T-cell (primary cell): ENCODE measurements around the gene ASXL1. TPM values are rescaled to one million over a fixed set of nuclear protein-coding genes. Genes with fewer than 3 reads are reported as not detected.
A peak's percentile ranks its signal among the peaks of the same experiment; 100 is the strongest.

Experiments
- ATAC-seq, 4 experiments: fragments of 200-7000 bp in 3 of 4; fragments of 150-1000 bp in 1 of 4; cut with Tn5 transposase; replicated peaks in 1 of 4; 1 replicate in 3 of 4; 2 replicates in 1 of 4; pipeline ENCODE4 v1.10.0; 2021; ENCODE audit warnings: moderate library complexity in 3 of 4, mild to moderate bottlenecking in 2 of 4, moderate number of reproducible peaks in 1 of 4
- CTCF ChIA-PET, 2 donors: fragments of 300-600 bp; sonication (Branson Sonifier 250); formaldehyde crosslinking; loops; one replicate each; lab custom pipeline; 2022; ENCODE audit warnings: antibody characterized with exemption in 2 of 2; lab: Charles Lee
- POLR2A ChIA-PET, 2 donors: fragments of 300-600 bp; sonication (Branson Sonifier 250); formaldehyde crosslinking; loops; one replicate each; lab custom pipeline; 2022; ENCODE audit warnings: antibody characterized with exemption in 2 of 2; lab: Charles Lee
- DNase-seq, 35 experiments: peaks; one replicate each; pipeline versions ENCODE4 v3.0.0 to v3.0.0-alpha.2; 2013 to 2023
- H3K27ac ChIP-seq: one replicate; pipeline ENCODE4 v1.5.1; 2013; ENCODE audit warnings: low read length
- H3K27me3 ChIP-seq, 2 experiments: replicated peaks in 1 of 2; 1 replicate in 1 of 2; 2 replicates in 1 of 2; pipeline versions ENCODE4 v1.6.1 to v1.7.0; 2013; ENCODE audit warnings: low read length in 1 of 2, mixed read lengths in 1 of 2; ENCODE audit not compliant: control insufficient read depth in 2 of 2, insufficient read depth in 2 of 2; ENCODE audit errors: extremely low read depth in 1 of 2
- H3K36me3 ChIP-seq, 2 donors: 1 replicate in 1 of 2; 2 replicates in 1 of 2; pipeline versions ENCODE4 v1.6.1 to v1.7.0; 2013; ENCODE audit warnings: low read length in 1 of 2; ENCODE audit not compliant: control insufficient read depth in 2 of 2, insufficient read depth in 1 of 2; ENCODE audit errors: extremely low read depth in 1 of 2
- H3K4me1 ChIP-seq, 2 experiments: 1 replicate in 1 of 2; 2 replicates in 1 of 2; pipeline versions ENCODE4 v1.6.1 to v1.7.0; 2013; ENCODE audit warnings: low read length in 2 of 2, mixed read lengths in 1 of 2; ENCODE audit not compliant: insufficient read depth in 2 of 2, control insufficient read depth in 1 of 2; ENCODE audit errors: extremely low read depth in 1 of 2
- H3K4me3 ChIP-seq, 2 donors: 1 replicate in 1 of 2; 2 replicates in 1 of 2; pipeline versions ENCODE4 v1.5.1 to v1.7.0; 2013; ENCODE audit warnings: mild to moderate bottlenecking in 2 of 2, low read length in 1 of 2, moderate library complexity in 1 of 2; ENCODE audit not compliant: control insufficient read depth in 1 of 2; ENCODE audit errors: extremely low read depth in 1 of 2
- H3K9me3 ChIP-seq: 2 replicates; pipeline ENCODE4 v1.7.0; 2013
- H3K27ac Mint-ChIP-seq, 2 donors: one replicate each; pipeline ENCODE4 v1.8.0; 2020 to 2021; ENCODE audit warnings: mild to moderate bottlenecking in 2 of 2, mixed read lengths in 2 of 2
- H3K27me3 Mint-ChIP-seq, 2 donors: one replicate each; pipeline ENCODE4 v1.8.0; 2021 to 2022; ENCODE audit warnings: mixed read lengths in 2 of 2
- H3K36me3 Mint-ChIP-seq: one replicate; pipeline ENCODE4 v1.8.0; 2021; ENCODE audit warnings: mixed read lengths
- H3K4me1 Mint-ChIP-seq, 3 donors: one replicate each; pipeline ENCODE4 v1.8.0; 2020 to 2022; ENCODE audit warnings: mixed read lengths in 3 of 3, mild to moderate bottlenecking in 1 of 3
- H3K4me3 Mint-ChIP-seq, 3 donors: one replicate each; pipeline ENCODE4 v1.8.0; 2020 to 2022; ENCODE audit warnings: mild to moderate bottlenecking in 3 of 3, mixed read lengths in 3 of 3, moderate library complexity in 3 of 3
- H3K9me3 Mint-ChIP-seq, 3 donors: one replicate each; pipeline ENCODE4 v1.8.0; 2020 to 2022; ENCODE audit warnings: mixed read lengths in 3 of 3
- WGBS: methylation state at CpG from one replicate; pipeline ENCODE4 v1.1.5; 2013; ENCODE audit warnings: missing lambda C conversion rate; ENCODE audit not compliant: insufficient coverage; 5-methylcytosine and 5-hydroxymethylcytosine counted together
- total RNA-seq, 35 experiments: library from RNA in 6 of 35; stranded (reverse) in 6 of 35; fragments of 120-200 nt in 1 of 35; gene quantifications; one replicate each; pipeline versions ENCODE4 v1.2.1 to v1.2.4 and lab custom pipeline; 2013 to 2026

Gene ASXL1
- total RNA-seq, 5 donors from 2014 or later (not counting 1 experiment from before 2014, with no cell fraction given): 122 to 204 (median 137) TPM

DNA sequence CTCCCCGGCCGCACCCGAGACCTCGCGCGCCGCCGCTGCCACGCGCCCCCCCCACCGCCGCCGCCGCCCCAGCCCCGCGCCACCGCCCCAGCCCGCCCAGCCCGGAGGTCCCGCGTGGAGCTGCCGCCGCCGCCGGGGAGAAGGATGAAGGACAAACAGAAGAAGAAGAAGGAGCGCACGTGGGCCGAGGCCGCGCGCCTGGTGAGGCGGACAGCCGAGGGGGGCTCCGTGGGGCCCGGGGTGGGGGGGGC lies 426 bp downstream of the ASXL1 start:
- peaks cover 0 to 3% of the 10 kb centered on the region in 2 donors for H3K36me3 ChIP-seq
- H3K4me1 ChIP-seq: peaks cover 22 to 41% of the 10 kb centered on the region in 2 experiments
- H3K4me3 ChIP-seq: peak overlapping the region in 1 of 2 donors; percentile 79

DNA sequence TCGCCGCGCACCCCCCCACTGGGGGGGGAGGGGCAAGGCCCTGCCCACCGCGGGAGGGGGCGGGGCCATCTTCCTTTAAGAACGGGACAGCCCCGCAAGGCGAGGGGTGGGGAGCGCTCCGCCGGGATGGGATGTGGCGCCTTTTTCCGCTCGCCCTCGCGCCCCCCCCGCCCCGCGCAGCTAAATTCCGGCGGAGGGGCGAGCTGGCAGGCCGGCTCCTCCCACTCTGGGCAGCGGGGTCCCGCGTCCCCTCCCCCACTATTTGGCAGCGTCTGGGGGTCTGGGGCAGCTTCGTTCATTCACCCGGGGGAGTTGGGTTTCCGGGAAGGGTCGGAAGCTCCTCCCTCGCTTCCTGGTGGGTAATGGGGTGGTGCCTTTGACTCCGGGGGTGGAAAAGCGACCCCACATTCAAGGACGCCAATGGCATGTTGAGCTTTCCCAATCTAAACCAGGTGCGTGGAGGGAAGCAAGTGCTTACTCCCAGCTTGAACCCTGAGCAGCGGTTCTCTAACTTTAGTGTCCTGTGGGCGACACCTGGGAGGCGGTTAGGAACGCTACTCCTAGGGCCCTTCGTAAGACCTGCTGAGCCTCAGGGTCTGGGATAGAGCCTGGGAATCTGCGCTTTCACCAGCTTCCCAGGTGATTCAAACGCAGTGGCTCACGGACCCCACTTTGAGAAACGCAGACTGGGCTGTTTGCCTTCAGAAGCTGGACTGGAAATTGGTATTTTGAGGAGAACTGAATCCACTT lies 927 bp downstream of the ASXL1 start:
- Mint-ChIP-seq H3K4me1 (peaks cover 53 to 60% (median 58%) of the 10 kb centered on the region in 3 donors), H3K27ac (peak overlapping the region; percentile 88 to 91), H3K36me3 (peaks cover 3% of the 10 kb centered on the region), H3K4me3 (peak overlapping the region; percentile 88 to 92 (median 89)), H3K27me3 (no peaks in the 10 kb centered on the region), H3K9me3 (no peaks in the 10 kb centered on the region)
- under 1% methylated on average over 34 of the region's 46 CpGs for WGBS
- Histone ChIP-seq H3K4me3 (peak overlapping the region; percentile 79), H3K9me3 (no peaks in the 10 kb centered on the region), H3K36me3 (peaks cover 0 to 3% of the 10 kb centered on the region in 2 donors), H3K27me3 (no peaks in the 10 kb centered on the region), H3K4me1 (peaks cover 27 to 46% of the 10 kb centered on the region in 2 experiments), H3K27ac (peak overlapping the region; percentile 75)
- CTCF ChIA-PET: interaction anchor here (0.6 to 1.3 kb wide), 5 partner anchors 22 to 179 kb away, joined by 3 to 5 read pairs (median 3); no protein-coding TSS in a partner anchor
- POLR2A ChIA-PET: interaction anchor here (0.5 to 1.1 kb wide), 11 partner anchors 10 to 285 kb away, joined by 3 to 8 read pairs (median 4); no protein-coding TSS in a partner anchor
- peak; percentile 6 to 81 (median 54) for DNase-seq
- ATAC-seq: peak; percentile 39 to 59 (median 54)

More for the DNA sequence above, 426 bp downstream of the ASXL1 start:
- Mint-ChIP-seq H3K36me3 (peaks cover 3% of the 10 kb centered on the region), H3K4me1 (peaks cover 49 to 56% (median 53%) of the 10 kb centered on the region in 3 donors), H3K27ac (no peak overlapping the region), H3K27me3 (no peaks in the 10 kb centered on the region), H3K9me3 (no peaks in the 10 kb centered on the region), H3K4me3 (peak overlapping the region in 1 of 3 donors; percentile 89)
- DNase-seq: peak in 1 of 35 experiments; percentile 44
- Histone ChIP-seq H3K9me3 (no peaks in the 10 kb centered on the region), H3K27ac (peak overlapping the region; percentile 75), H3K27me3 (no peaks in the 10 kb centered on the region)
- POLR2A ChIA-PET: interaction anchor here in 1 of 2 donors (1.1 kb wide), 1 partner anchor 26 kb away, joined by 6 read pairs; no protein-coding TSS in a partner anchor
- WGBS: 0% methylated on average over 14 of the region's 35 CpGs
- CTCF ChIA-PET: interaction anchor here in 1 of 2 donors (1.3 kb wide), 1 partner anchor 73 kb away, joined by 4 read pairs; no protein-coding TSS in a partner anchor
- ATAC-seq: no peak

DNA sequence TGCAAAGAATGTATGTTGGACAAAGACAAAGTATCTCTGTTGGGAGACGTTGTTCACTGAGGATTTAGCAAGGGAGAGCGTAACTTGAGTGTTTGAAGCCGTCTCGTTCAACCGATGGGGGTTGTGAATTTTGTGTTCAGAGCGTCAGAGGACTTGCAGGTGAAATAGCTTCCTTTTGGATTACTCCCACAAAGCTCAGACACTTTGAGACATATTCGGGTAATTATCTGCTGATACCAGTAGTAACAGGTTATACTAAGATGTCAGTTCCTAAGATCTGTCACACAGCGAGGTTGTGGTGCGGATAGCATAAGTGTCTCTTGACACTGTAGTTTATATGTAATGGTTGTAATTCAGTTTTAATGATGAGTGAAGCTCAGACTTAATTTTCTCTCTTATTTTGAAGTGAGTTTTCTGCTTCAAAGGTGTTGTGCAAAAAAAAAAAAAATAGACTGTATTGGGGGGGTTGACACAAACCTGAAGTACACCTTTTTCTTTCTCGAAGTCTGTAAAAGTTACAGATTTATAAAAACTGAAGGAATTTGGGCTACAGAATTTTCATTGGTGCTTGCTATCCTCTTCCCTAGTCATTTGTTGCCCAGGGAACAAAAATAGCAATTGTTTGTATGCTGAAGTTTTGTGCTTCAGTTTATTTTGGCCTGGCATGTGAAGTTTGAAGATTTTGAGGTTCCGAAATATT lies 1.7 kb downstream of the ASXL1 start:
- H3K36me3 Mint-ChIP-seq: peaks cover 3% of the 10 kb centered on the region
- no peak for ATAC-seq
- Histone ChIP-seq H3K27me3 (no peaks in the 10 kb centered on the region), H3K4me3 (peak overlapping the region; percentile 79), H3K36me3 (peaks cover 0 to 3% of the 10 kb centered on the region in 2 donors), H3K9me3 (no peaks in the 10 kb centered on the region), H3K4me1 (peaks cover 33 to 53% of the 10 kb centered on the region in 2 experiments), H3K27ac (peak overlapping the region; percentile 75)
- ChIA-PET POLR2A (interaction anchor here (0.5 to 1.1 kb wide), 13 partner anchors 10 to 284 kb away, joined by 3 to 8 read pairs (median 4); no protein-coding TSS in a partner anchor), CTCF (interaction anchor here (0.6 to 1.3 kb wide), 5 partner anchors 23 to 179 kb away, joined by 3 to 5 read pairs (median 3); no protein-coding TSS in a partner anchor)
- H3K9me3 Mint-ChIP-seq: no peaks in the 10 kb centered on the region
- H3K27ac Mint-ChIP-seq: peak overlapping the region; percentile 88 to 91
- 5% methylated on average over 6 of the region's 11 CpGs for WGBS
- peak overlapping the region; percentile 88 to 92 (median 89) for H3K4me3 Mint-ChIP-seq
- no peaks in the 10 kb centered on the region for H3K27me3 Mint-ChIP-seq
- H3K4me1 Mint-ChIP-seq: peaks cover 57 to 65% (median 65%) of the 10 kb centered on the region in 3 donors
- DNase-seq: peak in 14 of 35 experiments; percentile 1 to 50 (median 8)

DNA sequence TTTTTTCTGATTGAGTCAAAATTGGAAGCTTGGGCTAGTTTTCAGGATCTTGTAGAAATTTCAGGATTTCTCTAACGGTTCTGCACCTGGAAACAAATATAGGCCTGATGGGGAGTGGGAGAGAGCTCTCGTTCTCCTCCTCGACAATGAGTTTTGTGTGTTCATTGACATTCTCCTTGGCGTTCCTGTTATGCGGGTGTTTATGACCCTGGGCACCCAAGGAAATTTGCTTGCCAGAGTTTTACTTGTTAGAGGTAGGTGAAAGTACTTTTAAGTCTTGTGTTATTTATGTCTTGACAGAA lies 2.2 kb downstream of the ASXL1 start:
- no peak for ATAC-seq

DNA sequence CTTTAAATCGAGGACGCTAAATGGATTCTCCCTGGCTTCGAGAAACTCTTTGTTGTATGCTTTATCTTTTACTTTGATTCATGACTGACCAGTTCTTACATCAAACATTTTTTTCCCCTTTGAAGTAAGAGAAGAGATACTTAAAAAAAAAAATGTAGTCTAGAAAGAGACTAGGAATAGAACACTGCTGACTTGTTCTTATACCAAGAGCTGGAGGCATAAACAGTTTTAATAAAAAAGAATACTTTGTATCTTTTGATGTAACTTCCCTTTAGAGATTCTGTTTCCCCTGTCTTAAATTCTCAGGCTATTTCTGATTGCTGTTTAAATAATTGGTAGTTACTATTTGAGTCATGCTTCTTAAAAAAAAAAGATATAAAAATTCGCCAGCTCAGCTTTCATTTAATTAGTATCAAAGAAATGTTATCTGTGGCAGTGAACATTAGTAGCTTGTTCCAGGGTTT lies 4.8 kb downstream of the ASXL1 start:
- ChIA-PET CTCF (interaction anchor here in 1 of 2 donors (1.0 kb wide), 1 partner anchor 18 kb away, joined by 3 read pairs; no protein-coding TSS in a partner anchor), POLR2A (interaction anchor here in 1 of 2 donors (1.0 kb wide), 1 partner anchor 23 kb away, joined by 3 read pairs; no protein-coding TSS in a partner anchor)
- WGBS: no CpG with 5 or more reads among the region's 4 CpGs
- H3K36me3 Mint-ChIP-seq: peaks cover 6% of the 10 kb centered on the region
- Histone ChIP-seq H3K9me3 (no peaks in the 10 kb centered on the region), H3K4me1 (peaks cover 48 to 58% of the 10 kb centered on the region in 2 experiments), H3K4me3 (no peak overlapping the region), H3K27ac (peak overlapping the region; percentile 54), H3K27me3 (no peaks in the 10 kb centered on the region), H3K36me3 (peaks cover 3 to 6% of the 10 kb centered on the region in 2 donors)
- peaks cover 79 to 88% (median 83%) of the 10 kb centered on the region in 3 donors for H3K4me1 Mint-ChIP-seq
- peak overlapping the region; percentile 84 to 88 for H3K27ac Mint-ChIP-seq
- ATAC-seq (no peak), DNase-seq (no peak)
- H3K27me3 Mint-ChIP-seq: no peaks in the 10 kb centered on the region
- H3K4me3 Mint-ChIP-seq: peak overlapping the region in 2 of 3 donors; percentile 89 to 92
- H3K9me3 Mint-ChIP-seq: no peaks in the 10 kb centered on the region

More for the DNA sequence above, 2.2 kb downstream of the ASXL1 start:
- POLR2A ChIA-PET: interaction anchor here (0.5 to 1.0 kb wide), 3 partner anchors 26 to 175 kb away, joined by 3 to 6 read pairs (median 3); no protein-coding TSS in a partner anchor
- H3K27me3 Mint-ChIP-seq: no peaks in the 10 kb centered on the region
- Histone ChIP-seq H3K4me3 (peak overlapping the region; percentile 58 to 79), H3K4me1 (peaks cover 36 to 54% of the 10 kb centered on the region in 2 experiments), H3K27ac (peak overlapping the region; percentile 75), H3K36me3 (peaks cover 0 to 3% of the 10 kb centered on the region in 2 donors), H3K9me3 (no peaks in the 10 kb centered on the region), H3K27me3 (no peaks in the 10 kb centered on the region)
- CTCF ChIA-PET: no interaction called here
- peak overlapping the region; percentile 88 to 91 for H3K27ac Mint-ChIP-seq
- H3K36me3 Mint-ChIP-seq: peaks cover 3% of the 10 kb centered on the region
- no peaks in the 10 kb centered on the region for H3K9me3 Mint-ChIP-seq
- DNase-seq: no peak
- peak overlapping the region; percentile 88 to 92 (median 89) for H3K4me3 Mint-ChIP-seq
- WGBS: 6% methylated on average over 5 of the region's 5 CpGs
- H3K4me1 Mint-ChIP-seq: peaks cover 62 to 70% (median 70%) of the 10 kb centered on the region in 3 donors
